Activated CD4-positive, alpha-beta T cell treated with anti-CD3 and anti-CD28 coated beads, Interleukin-2, Interleukin-4, amounts not matched to agents 100 ng/mL and 50 ng/mL, durations not matched to agents 16 hours and 8 hours (primary cell): Measurements from ENCODE around the gene ZSCAN29.
A peak's percentile ranks its signal among the peaks of the same experiment; 100 is the strongest.

ENCODE experiments used
- DNase-seq: peaks from one replicate; pipeline ENCODE4 v3.0.0-alpha.2; 2020; ENCODE audit warnings: low spot score

The ZSCAN29 gene

DNA sequence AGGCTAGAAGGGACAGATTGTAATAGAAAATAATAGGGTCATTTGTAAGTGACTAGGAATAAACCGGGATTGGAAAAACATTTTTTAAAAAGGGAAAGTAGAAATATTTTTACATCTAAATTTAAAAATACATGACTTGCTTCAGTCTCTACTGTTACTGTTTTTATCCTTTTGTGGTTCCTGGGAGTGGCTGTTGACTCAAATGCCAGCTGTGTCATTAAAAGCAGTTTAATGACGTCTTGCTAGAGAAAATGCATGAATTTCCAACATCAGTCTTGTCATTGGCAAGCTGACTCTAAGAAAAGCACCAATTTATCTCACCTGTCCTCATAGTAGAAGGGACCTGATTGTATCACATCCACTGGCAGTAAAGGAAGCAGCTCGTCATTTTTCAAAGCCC lies 23.7 kb downstream of the ZSCAN29 start:
- DNase-seq = no peak

DNA sequence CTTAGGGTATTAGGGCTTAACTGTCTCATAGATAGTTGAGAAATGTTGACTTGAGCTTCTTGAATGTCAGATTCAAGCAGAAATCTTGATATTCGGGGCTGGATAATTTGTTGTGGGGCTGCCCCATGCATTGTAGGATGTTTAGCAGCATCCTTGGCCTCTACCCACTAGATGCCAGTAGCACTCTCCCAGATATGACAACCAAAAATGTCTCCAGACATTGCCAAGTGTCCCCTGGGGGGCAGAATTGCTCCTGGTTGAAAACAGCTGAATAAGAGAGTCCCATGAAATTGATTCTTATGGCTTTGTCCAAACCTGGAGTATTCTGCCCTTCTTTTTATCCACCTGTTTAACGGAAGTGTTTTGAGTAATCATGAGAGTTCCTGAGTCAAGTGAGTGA lies 24.5 kb downstream of the ZSCAN29 start:
- DNase-seq = no peak

DNA sequence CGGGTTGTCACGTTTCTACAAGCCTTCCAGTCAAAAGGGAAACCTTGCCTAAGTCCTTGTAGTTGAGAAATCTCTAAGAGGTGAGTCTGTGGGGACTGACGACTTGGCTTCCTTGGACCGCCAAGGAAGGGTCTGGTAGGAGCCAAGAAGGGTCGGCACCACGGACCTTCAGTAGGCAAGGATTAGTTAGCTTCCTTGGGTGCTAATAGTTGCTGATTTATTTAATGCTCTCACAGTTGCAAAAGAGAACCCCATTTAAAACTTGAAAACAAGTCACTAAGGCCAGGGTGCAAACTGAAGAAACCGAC lies 40.1 kb downstream of the ZSCAN29 start:
- DNase-seq = no peak

DNA sequence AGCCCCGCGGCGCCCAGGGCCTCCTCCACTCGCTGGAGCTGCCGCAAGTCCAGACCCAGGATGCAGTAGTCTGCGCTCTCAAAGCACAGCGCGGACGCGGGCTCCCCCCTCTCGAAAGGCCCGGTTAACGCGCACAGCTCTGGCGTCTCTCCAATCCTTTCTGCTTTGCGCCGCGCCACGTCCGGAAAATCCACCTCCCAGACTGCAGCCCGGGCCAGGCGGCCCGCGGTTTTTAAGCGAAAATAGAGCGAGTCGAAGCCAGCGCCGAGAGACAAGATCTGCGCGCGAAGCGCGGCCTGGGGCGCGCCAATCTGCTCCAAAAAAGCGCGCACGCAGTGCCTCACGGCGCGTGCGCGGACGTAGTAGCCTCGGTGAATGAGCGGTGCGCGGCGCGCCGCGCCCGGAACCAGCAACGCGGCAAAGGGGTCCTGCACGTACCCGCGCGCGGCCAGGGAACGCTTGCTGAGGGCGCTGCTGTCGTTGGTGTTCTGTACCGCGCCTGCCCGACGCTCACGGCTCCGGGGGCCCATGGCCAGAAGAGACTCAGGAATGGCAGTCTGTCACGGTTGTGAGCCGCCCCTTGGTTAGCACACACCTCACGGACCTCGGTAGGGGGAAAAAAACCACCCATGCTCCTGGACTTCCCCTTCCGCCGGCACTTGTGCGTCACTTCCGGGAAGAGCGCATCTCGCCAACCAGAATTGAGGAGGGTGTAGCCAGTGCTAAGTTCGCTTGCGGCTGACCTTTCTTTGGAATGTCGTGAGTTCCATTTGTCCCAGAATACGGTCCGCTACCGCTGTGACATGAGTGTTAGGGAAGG lies 40.7 kb downstream of the ZSCAN29 start, which contains the start of gene LCMT2:
Gene LCMT2, minus strand, starts transcription at position 614 of the 820 bp plus-strand sequence. Its CDS starts 84 bp downstream, at position 530.
- DNase-seq = peak; percentile 92

DNA sequence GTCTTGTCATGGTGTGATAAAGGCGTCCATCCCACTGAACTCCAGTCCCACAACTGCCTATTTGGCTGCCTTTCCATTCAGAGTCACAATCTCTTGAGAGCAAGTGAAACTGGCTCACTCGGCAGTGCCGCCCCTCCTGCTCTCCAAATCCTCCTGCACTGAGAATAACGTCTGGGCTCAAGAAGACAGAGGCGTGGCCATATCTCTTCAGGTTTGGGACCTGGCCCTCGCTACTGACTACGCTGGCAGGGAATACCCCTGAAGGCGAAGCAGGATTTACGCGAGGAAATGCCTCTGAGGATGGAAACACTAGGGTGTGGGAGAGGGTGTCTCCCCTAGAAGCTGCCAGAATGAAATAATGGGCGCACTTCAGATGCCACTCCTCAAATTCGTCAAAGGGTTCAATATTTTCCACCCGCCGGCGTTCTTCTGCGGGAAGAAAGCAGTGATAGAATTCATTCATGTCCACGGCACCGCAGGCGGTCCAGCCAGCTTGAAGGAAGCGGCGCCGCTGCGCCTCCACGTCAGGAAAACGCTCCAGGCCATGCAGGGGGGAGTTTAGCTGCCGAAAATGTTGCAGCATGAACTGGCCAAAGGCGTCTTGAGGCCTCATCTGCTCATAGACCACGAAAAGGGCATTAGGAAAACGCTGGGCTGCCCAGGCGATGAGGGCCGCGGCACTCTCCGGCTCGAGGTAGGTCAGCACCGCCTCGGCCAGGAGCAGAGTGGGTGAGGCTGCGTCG lies 41.5 kb downstream of the ZSCAN29 start:
- DNase-seq = no peak

DNA sequence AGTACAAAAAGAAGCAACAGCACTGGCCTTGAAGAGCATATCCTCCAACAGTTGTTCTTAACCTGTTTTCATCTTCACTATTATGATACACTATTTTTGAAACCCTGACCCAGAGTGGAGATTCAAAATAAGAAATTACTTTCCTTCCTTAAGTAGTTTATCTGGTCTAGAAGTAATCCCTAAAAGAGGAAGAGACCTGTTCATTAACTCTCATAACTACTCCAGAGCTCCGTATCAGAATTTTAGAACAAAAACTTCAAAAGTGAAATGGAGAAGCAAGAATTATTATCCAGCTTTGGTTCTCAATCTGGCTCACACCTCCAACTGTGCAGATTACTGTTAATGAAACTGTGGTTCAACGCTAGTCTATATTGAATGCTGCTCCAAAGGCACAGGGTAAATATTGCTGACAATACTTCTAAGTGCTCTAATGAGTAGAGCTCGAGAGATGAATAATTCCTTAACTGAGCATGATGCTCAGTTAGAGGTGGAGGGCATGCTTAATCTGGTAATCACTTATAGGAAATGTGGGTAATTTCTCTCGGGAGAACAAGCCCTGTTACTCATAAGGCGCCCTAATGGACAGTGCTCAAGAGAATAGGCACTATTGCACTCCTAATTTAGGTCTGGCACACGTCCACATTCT lies 45.7 kb downstream of the ZSCAN29 start:
- peak; percentile 42 for DNase-seq

DNA sequence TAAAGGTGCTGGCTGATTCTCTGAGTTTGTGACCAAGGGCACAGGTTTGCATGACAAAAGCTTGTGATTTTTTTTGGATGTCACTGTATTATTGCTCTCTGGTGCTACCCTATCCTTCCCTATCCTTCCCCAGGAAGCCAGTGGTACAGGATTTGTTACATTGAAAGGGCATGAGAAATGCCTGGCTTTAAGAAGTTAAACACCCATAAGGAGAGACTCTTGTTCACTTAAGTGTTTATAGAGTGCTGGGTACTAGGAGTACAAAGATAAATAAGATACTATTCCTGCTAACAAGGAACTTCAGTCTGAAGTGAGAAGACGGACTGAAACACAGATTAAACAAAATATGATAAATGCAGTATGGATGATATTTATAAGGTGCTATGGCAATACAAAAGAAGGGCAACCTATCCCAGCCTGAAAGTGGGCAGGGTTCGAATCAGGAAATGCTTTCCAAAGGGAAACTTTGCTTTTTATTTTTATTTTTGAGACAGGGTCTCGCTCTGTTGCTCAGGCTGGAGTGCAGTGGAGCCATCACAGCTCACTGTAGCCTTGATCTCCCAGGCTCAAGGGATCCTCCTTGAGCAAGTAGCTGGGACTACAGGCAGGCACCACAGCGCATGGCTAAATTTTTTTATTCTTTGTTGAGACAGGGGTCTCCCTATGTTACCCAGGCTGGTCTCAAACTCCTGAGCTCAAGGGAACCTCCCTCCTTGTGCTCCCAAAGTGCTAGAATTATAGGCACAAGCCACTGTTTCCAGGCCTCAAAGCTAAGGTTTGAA lies 51.7 kb downstream of the ZSCAN29 start:
- DNase-seq = no peak

DNA sequence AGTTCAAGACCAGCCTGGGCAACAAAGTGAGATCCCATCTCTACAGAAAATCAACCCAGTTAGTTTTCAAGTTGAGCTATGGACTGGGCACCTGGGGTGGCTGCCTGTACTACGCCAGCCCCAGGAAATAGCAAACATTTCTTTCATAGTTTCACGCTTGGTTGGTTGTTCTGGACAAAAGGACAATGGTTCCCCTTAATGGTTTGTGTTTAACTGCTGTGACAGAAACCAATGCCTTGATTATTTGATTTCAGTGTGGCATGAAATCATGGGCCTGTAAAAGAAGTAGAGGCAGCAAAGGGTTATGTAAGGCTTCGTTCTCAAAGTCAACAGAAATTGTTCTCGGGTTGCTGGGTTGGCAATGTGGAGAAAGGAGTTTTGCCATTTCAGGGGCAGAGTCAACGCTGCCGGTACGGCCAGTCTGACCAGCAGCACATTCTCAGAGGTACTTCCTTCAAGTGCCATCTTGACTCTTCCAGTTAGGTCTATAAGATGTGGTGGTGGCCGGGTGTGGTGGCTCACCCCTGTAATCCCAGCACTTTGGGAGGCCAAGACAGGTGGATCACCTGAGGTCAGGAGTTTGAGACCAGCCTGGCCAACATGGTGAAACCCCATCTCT lies 53.2 kb downstream of the ZSCAN29 start:
- no peak for DNase-seq

DNA sequence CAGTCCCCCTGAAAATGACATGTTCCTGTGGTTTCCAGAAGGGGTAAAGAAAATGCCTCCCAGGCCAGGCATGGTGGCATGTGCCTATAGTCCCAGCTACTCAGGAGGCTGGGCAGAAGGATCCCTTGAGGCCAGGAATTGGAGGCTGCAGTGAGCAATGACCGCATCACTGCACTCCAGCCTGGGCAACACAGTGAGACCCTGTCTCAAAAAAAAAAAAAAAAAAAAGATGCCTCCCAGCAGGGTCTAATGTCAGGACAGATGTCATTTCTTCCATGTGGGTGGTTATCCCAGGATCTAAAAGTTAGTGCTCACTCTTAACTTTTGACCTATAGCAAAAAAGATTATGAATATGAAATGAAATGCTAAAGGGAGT lies 53.9 kb downstream of the ZSCAN29 start:
- DNase-seq = no peak

DNA sequence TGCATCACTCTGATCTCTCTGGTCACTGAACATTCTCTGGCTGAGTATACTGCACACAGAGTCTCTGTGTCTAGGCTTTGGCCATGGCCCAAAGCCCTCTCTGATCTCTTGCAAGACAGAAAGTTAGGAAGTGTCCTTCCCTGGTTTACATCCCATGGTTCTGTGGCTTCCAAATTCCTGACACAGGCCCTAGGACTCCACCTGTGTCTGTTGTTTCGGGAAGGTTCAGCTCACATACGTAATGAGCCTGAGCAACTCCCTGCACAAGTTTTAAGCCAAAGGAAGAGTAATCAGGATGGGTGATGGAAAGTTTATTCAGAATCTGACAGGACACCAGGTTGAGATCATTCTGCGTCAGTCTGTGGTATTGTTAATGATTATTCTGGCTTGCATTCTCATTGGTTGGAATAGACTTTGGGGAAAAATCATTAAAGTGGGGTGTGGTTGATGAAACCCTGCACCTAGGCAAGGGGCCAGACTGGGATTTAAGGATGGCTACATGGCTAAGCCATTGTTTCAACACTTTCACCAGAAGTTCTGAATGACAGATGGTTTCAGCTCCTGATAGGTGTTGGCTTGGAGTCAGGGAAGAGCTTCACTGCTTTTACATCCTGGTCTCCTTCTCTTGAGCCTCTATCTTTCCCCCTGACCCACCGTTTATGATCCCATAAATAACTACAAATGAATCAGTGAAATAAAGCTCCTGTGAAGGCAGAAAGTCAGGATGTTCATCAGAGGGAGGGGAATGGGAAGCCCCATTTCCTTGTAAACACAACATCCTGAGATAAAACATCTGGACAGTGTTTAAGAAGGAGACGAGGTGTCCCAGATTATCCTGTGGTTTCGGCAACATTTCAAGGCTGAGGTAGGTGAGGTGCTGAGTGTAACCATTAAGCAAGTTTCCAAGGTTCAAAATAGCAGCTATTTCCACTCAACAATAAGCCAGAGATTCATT lies 54.5 kb downstream of the ZSCAN29 start:
- DNase-seq = no peak

DNA sequence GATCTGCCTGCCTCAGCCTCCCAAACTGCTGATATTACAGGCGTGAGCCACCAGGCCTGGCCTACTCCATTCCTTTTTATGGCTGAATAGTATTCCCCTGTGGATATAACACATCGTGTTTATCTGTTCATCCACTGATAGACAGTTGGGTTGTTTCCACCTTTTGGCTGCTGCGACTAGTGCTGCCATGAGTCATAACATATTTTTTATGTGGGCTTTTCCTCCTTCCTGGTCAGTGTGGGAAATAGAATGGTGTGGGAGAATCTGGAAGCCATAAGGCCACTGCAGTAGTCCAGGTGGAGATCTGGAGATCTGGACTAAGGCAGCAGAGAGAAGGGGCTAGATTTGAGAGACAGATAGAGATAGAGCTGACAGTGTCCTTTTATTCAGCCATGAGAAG lies 56.7 kb downstream of the ZSCAN29 start:
- no peak for DNase-seq

DNA sequence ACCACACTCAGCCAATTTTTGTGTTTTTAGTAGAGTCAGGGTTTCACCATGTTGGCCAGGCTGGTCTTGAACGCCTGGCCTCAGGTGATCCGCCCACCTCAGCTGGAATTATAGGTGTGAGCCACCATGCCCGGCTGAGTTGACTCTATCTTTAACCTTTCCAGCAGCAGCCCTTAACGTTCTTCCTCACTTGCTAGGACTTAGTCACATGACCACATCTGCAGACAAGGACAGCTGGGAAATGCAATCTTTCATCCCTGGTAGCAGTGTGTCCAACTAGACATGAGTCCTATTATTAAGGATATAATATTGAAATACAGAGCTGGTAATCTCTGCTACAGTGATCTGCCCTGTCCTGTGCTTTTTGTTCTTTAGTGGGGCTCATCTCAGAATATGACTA lies 58.5 kb downstream of the ZSCAN29 start:
- no peak for DNase-seq
